Left renal pelvis (tissue), 4 donors: Measurements from ENCODE around the gene AFAP1L1. TPM values are rescaled to one million over a fixed set of nuclear protein-coding genes. Genes with fewer than 3 reads are reported as not detected.

ENCODE experiments used
- DNase-seq, 4 donors: peaks; one replicate each; pipeline ENCODE4 v3.0.0-alpha.2; 2013; ENCODE audit warnings: low read depth in 4 of 4, low spot score in 3 of 4
- polyA plus RNA-seq, 4 donors: library from polyadenylated mRNA; unstranded; fragments of 120-200 nt; gene quantifications; one replicate each; pipeline ENCODE4 v1.2.1, GENCODE V29; 2013; ENCODE audit not compliant: insufficient read length in 4 of 4

Gene AFAP1L1
- polyA plus RNA-seq, 4 donors, result 15.0 to 19.3 (median 17.5) TPM

DNA sequence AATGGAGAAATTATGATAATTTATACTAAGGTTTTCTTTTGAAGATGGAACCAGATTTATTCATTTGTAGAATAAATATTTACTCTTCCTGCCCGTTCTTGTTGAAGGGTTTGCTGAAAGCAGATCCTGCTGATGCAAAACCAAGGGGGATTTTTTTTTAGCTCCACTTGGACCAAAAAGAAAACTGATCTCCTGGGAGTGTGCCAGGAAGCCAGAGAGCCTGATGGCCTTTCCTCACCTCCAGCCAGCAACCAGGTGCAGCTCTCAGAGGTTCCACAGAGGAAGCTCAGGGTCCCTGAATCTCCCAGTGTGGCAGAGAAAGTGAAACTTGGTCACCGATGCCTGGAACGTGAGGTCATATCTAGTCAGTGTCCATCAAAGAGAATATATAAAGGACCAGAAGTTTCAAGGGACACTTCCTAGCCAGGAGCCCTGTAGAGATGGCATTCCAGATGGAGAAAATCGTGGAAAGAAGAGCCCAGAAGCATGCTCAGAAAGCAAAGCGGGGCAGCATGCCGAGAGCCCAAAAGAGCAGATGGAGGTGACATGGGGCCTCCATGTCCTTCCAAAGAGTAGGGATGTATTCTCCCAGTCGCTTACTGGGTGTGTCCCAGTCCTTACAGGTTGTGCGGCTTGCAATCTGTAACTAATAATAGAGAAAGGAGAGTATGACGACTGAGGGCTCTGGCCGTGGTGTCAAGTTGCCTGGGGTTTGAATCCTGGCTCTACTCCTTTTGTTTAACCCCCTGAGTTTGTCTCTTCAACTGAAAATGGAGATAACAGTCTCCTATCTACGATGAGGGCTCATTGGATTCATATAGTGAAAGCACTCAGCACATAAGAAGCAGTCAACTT is 12.2 kb downstream of the AFAP1L1 start:
- DNase-seq, result no peak

DNA sequence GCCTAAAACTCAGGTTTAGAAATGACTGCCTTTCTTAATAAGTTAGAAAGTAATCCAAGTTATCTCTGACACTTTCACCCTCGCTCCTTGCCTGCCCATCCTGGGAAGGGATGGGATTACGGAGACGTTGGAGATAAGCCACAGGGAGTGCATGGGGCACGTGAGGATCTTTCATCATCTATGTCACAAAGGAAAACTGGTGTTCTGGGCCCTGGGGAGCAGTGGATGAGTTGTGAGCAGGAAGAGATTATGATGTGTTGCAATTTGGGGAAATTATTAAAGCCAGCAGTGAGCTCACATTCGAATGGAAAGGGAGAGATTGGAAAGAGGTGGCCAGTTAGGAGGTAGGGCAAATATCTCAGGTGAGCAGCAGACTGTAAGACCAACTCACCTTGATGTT is 12.8 kb downstream of the AFAP1L1 start:
- no peak for DNase-seq

DNA sequence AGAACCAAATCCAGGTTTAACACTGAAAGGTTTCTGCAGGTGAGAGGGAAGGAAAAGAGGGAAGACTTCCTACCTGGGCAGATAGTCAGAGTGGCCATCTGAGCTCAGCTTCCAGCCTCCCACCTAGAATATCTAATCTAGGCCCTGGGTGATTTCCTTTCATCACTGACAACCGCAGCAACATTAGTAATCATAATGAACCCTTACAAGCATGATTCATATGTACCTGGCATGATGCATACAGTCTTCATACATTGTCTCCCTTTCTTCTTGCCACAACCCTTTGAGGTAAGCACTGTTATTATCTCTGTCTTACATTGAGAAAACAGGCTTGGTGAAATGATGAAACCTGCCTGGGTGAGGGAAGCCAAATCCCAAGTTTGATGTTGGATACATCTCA is 13.5 kb downstream of the AFAP1L1 start:
- no peak for DNase-seq

DNA sequence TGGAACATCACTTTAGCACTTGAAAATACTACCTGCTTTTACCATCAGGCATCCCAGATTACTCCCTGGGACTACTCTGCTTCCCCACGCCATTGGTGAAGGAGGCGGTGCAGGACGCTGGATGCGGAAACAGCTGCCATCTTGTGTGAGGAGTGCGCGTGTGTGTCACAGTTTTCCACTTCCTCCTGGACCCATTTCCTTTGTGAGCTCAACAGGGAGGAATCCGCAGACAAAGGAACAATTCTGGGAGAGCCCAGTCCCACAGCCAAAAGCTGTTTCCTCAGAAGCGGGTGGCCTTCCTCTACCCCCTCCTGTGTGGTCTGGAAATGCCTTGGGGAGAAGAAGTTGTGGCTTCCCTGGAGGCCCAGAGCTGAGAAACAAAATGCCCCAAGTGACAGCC is 16.8 kb downstream of the AFAP1L1 start:
- DNase-seq, result no peak

DNA sequence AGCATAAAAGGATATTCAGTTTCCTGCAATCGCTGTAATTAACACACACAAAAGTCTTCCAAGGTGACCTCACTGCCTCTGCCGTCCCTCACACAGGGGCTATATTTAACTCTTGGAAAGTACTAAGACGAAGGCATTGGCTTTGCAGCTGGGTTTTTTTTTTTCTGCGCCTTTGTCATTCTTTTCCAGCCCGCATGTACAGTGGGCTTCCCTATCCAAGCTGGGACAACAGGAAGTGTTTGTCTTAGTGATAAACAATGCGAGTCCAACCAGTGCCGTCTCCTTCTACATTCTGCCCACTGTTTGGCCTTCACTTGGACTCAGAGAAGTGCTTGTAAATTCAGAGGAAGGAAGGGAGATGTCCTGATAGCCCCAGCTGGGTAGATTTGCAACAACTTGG is 17.6 kb downstream of the AFAP1L1 start:
- no peak for DNase-seq

DNA sequence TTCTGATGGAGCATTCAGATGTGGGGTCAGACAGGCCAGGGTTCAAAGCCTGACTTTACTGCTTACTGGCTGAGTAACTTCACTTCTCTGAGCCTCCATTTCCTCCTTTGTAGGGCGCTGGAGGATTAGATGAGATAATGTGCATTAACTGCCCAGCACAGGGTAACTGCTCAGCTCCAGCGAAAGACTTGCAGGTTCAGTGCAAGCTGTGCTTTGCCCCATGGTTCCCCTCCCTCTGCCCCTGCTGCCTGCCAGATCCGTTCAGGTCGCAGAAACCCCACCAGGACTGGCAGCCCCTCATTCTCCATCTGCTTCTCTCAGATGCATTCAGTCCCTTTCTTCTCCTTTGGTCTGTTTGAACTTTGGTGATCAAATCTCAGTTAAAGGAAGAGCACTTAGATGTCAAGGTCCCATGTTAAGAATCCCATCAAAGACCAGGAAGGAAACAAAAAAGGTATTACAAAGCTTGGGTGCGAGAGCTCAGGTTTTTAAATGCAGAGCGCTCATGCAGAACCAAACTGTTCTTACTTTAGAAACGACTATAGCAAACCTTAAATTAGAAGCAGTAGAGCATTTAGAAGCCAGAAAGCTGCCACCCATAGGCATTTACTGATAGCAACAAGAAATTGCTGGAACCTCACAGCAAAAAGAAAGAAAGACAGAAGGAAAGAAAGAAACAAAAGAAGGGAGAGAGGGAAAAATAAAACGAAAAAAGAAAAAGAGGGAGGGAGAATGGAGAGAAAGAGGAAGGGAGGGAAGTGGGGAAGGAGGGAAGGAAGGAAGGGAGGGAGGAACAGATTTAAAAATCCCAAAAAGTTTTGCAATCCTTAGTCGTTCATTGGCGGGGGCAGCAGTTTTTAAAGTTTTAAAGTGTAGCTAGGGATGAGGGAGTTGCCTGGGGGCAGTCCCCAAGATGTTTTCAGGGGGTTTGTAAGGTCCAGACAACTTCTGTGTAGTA is 23.5 kb downstream of the AFAP1L1 start:
- no peak for DNase-seq

DNA sequence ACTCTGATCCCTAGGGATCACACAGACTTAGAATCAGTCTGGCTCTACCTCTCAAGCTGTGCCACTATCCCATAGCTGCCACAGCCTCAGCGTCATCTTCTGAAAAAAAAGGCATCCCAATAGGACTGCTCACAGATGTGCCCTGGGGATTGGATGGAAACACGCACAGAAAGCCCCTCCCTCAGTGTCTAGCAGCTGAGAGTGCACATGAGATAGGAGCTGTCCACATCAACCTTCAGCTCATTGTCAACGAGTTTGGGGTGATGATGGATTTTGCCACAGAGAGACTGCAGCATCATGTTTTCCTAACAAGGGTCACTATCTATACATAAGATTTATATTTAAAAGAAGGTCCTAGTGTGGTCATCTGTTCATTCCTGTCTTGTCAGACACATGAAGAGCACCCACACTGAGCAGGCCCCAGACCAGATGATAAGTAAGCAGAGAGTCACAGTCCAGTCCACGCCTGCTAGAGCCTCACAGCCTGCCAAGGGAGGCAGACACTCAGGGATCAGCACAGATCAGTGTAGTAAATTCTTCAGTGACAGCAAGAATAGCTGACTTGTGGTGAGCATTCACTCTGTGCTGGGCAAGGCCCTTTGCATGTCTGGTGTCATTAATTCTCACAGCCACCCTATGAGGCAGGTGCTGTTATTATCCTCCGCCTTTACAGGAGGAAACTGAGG is 25.8 kb downstream of the AFAP1L1 start:
- no peak for DNase-seq

DNA sequence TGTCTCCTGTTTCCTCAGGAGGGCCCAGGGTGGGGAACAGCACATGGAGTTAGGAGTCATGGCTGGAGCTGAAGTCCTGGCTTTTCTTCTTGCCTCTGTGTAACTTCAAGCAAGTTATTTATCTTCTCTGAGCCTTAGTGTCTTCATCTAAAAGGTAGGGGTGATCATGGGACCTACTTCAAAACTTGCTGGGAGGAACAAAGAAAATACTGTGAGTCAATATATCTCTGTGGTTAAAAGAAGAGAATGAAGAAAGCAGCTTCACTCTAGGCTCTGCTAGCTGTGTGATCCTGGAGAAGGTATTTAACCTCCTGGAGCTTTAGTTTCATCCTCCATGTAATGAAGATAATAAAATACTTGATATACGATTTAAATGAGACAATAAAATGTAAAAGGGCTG is 26.5 kb downstream of the AFAP1L1 start:
- no peak for DNase-seq

DNA sequence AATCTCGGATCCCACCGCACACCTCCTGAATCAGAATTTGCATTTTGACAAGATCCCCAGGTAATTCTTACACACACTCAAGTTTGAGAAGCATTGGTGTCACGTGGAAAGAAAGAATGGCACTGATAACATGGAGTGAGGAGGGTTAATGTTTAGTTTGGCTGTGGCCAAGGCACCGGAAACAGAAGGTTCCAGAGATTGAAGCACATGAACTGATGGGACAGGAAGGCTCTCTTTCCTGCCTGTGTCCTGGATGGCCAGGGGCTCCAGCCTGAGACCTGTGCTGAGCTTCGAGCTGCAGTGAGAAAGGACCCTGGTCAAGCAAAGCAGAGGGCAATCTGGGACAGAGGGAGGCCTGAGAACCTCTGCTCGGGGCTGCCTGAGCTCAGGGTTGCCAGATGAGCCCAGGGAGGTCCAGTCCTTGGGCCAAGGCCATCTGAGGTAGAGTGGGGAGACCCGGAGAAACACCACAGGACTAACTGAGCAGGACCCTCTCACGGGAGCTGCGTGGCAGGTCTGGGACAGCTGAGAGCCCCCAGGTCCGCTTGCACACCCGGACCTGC is 27.3 kb downstream of the AFAP1L1 start:
- no peak for DNase-seq

DNA sequence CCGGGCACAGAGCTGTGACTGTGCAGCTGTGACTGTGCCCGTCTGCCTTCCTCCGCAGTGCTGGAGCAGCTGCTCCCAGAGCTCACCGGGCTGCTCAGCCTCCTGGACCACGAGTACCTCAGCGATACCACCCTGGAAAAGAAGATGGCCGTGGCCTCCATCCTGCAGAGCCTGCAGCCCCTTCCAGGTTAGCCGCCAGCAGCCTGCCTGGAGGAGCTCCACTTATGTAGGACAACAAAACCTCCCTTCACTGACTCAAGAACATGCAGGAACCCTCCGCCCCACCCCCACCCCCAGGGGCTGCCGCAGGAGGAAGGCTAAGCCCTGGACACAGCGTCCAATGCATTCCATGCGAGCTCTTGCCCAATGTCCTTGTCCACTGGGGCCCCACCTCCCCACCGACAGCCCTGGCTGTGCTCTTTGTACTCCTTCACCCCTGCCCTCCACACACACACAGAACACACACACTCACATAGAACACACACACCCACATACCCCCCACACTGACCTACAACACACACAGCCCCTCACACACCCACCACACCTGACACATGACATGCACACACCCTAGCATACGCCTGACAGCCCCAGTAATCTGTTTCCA is 27.9 kb downstream of the AFAP1L1 start:
- DNase-seq, result no peak

DNA sequence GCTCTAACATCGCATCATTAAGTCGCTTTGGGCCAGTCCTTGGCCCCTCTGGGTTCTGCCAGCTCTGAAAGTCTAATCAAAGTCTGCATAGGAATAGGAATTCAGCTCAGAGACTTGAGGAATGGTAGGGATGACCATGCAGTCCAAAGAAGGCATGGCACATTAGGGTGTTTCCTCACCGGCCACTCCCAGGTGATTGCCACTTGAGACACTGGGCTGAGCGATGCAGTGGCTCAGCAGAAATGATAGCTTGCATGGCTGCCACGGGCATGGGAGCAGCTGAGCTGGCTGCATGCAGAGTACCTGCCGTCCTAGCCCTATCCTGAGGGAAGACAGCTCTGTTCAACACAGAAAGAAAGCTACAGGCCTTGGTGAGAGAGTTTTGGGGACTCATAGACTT is 28.8 kb downstream of the AFAP1L1 start:
- DNase-seq, result no peak

DNA sequence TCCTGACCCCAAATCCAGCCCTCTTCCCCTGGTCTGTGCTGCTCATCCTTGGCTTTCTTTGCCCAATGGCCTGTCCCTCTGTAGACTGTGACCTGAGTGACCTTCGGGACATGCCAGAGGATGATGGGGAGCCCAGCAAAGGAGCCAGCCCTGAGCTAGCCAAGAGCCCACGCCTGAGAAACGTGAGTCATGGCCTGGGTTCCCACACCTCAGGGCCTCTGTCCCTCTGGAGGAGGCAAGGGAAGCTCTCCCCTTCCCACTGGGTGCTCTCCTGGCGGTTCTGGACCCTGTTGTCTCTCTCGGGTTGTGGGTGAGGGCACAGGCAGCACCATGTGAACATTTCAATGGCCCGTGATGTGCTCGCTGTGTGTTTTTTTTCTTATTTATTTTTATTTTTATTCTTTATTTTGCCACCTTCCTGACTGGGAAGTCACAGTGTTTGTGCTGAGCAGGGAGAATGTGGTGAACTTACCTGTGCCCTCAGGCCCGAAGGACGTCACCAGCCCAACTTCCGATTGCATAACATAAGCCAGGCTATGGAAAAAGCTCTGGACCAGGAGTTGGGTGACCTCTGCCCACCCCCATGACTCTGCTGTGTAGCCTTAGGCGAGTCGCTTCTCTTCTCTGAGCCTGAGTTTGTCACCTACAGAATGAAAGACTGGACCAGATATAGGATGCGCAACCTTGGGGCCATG is 29.5 kb downstream of the AFAP1L1 start:
- no peak for DNase-seq

DNA sequence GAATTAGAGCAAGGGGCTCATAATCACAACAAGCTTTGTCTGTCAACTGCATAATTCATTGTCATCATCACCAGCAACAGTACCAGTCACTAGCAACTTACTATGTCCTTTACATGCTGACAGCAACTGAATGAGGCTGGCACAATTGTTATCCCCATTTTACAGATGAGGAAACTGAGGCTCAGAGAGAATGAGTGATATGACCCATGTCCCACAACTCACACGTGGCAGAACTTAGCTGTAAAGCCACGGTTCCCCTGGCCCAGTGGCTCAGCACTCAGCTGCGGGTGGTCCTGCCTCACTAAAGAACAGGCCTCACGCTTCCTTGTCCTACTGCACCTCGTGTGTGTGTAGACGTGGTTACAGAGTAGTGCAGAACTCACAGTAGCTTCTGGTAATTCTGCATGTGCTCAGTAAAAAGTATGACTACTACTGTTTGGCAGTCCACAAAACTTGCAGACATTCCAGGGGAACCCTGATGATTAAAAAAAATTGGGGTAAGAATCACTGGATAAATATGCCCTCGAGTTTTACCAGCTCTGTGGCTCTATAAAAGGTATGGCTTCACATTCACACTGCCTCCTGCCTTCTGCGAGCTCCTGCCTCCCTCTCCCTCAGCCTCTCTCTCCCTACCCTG is 30.2 kb downstream of the AFAP1L1 start:
- DNase-seq, result no peak

DNA sequence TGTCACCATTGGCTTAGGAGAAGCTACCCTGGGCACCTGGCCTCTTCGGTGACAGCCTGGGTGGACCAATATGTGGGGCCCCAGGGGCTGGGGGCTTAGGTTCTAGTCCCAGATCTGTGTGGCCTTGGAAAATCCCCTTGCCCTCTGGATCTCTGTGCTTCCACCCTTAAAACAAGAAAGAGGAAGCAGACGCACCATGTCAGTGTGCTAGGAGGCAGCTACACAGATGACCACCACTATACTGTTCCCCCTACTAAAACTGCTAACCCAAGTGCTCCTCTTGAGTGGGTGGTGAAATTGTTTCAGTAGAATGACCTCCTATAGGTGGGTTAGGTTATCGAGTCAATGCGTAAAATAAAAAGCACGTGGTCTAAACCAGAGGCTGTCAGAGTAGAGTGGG is 31.0 kb downstream of the AFAP1L1 start:
- no peak for DNase-seq

DNA sequence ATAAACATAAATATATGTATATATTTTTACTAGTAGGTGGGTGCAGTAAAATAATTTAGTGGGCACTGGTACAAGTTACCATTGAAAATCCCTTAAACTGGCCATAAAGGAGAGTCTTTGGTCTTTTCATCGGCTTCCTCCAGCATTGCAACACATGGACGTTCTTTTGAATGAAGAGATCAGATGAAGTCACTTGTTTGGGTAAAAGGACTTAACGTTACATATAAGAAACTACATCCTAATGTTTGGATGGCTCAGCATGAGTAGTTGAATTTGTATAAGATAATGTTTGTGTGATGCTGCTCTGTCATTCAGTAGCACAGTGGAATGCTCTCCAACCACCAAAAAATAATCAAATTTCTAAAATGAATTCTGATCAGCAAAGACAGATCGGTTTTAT is 31.6 kb downstream of the AFAP1L1 start:
- DNase-seq, result no peak

DNA sequence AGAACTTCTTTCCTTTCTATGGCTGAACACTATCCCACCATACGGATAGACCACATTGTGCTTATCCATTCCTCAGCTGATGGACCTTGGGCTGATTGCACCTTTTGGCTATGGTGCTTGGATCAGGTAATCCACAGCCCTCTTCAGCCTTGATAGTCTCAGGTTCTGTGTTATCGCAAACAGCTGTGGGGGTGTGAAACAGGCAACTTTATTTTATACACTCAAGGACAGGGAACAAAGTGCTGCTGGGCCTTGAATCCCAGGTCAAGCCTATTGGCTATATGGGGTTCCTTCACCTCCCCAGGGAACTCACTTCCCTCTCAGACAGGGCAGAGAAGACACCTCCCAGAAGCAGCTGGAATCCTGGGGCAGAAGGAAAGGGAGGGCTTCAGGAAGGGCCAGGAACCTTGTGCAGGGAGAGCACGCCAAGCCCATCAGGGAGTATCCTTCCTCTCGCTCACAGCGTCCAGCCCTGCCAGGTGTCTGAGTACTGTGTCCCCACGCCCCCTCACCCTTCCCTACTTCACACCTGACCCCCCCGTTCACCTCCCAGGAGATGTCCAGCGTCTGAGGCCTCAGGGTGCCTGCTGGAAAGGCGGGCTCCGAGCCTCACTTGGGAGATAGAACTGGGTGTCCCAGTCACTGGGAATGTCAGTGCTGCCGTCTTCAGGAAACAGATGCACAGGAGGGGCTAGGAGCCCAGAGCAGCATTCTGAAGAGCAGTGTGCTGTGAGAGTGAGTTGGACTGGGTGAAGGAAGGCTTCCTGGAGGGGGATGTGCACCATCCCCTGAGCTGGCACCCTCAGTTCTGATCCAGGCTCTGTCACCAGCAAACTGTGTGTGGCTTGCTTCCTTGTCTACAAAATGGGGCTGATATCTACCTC is 32.8 kb downstream of the AFAP1L1 start:
- DNase-seq, result no peak

DNA sequence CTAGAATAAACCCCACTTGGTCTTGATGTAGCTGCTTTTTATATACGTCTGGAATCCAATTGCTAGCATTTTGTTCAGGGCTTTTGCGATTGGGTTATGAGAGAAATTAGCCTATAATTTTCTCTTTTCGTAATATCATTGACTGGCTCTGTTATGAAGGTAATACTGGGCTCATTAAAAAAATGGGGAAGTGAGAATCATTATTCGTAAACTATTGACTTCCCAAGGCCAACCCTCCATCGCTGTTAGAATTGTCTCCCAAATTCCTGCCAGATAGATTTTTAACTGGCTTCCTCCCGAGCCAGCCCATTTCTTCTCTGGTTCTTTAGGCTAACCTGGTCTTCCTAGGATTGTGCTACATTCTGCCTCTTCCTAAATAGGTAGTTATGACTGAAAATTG is 37.7 kb downstream of the AFAP1L1 start:
- DNase-seq, result no peak

DNA sequence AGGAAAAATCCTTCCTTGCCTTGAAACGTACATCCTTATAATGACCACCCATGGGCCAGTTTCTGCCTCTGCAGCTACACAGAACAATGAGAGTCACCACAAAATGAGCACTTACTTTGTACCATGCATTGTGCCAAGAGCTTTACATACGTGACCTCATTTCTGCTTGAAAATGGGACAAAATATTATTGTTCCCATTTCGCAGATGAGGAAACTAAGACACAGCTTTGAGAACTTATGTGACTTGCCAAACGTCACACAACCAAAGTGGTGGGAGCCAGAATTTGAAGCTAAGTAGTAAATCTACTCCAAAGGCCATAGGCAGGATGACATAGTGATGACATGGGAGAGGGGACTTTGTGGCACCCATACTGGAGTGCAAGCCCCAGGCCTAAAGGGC is 38.8 kb downstream of the AFAP1L1 start:
- DNase-seq, result no peak
